GM23338 (cell line): ENCODE measurements around the gene RPA3.

ENCODE experiments used
- JUNB ChIP-seq: IDR thresholded peaks from one replicate; pipeline ENCODE4 v1.6.1; 2016; ENCODE audit warnings: antibody characterized with exemption; ENCODE audit not compliant: unreplicated experiment
- POLR2AphosphoS5 ChIP-seq: IDR thresholded peaks from 2 replicates; pipeline ENCODE4 v1.6.1; 2016; ENCODE audit warnings: antibody characterized with exemption, low read depth
- REST ChIP-seq: IDR thresholded peaks from one replicate; pipeline ENCODE4 v1.6.1; 2018; ENCODE audit warnings: antibody characterized with exemption; ENCODE audit not compliant: unreplicated experiment
- TF ChIP-seq, protein P1 (sequence below), 2 experiments: fragments of 200-600 bp in 1 of 2; sonication (generic) in 1 of 2; conservative IDR thresholded peaks; 2 replicates each; pipeline versions ENCODE4 v1.5.1 to v1.6.1; 2016 to 2017; ENCODE audit warnings: antibody characterized with exemption in 2 of 2, low read depth in 2 of 2, mild to moderate bottlenecking in 2 of 2, moderate library complexity in 1 of 2

DNA sequence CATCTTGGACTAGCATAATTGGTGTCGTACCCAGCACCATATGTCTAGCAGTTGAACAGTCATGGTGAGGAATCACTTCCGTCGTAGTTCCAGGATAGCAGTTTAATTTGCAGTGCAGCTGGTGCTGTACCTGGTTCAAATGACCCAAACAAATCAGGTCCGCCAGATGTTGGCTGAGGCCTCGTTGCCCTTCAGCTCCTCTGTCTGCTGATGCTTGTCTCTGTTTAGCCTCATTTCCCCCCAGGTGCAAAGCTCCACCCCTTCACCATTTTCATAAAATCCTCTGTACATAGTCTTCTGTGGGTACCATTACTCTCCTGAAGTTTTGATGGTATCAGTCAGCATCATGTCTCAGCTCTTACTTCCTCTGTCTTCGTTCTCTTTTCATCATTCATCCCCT is 42.7 kb downstream of the RPA3 start:
- TF ChIP-seq, protein P1, sequence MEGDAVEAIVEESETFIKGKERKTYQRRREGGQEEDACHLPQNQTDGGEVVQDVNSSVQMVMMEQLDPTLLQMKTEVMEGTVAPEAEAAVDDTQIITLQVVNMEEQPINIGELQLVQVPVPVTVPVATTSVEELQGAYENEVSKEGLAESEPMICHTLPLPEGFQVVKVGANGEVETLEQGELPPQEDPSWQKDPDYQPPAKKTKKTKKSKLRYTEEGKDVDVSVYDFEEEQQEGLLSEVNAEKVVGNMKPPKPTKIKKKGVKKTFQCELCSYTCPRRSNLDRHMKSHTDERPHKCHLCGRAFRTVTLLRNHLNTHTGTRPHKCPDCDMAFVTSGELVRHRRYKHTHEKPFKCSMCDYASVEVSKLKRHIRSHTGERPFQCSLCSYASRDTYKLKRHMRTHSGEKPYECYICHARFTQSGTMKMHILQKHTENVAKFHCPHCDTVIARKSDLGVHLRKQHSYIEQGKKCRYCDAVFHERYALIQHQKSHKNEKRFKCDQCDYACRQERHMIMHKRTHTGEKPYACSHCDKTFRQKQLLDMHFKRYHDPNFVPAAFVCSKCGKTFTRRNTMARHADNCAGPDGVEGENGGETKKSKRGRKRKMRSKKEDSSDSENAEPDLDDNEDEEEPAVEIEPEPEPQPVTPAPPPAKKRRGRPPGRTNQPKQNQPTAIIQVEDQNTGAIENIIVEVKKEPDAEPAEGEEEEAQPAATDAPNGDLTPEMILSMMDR (conservative IDR thresholded peaks at IDR 0.05; ENCODE audit: low read depth in 2 of 2), result no peak
- TF ChIP-seq REST, result no peak
- no peak for TF ChIP-seq JUNB
- TF ChIP-seq POLR2AphosphoS5, result no peak
